Skeletal muscle cell (primary cell): ENCODE results near the gene EPHA2.

Experiments
- DNase-seq: peaks from one replicate; pipeline ENCODE4 v3.0.0-alpha.2; 2010; ENCODE audit warnings: low read depth
- H3K4me3 ChIP-seq: 2 replicates; pipeline ENCODE4 v1.5.1; 2011; ENCODE audit warnings: low read depth, mild to moderate bottlenecking, control low read depth, low read length, moderate library complexity

The EPHA2 gene

GRCh38 chr1:16126160-16126559 lies 29.7 kb downstream of the EPHA2 start:
- H3K4me3 ChIP-seq = no peak overlapping the region
- DNase-seq = no peak

- H3K4me3 ChIP-seq = no peak overlapping the region
- DNase-seq = no peak
These were observed 30.4 kb downstream of the EPHA2 start for GRCh38 chr1:16125483-16125882.

DNA sequence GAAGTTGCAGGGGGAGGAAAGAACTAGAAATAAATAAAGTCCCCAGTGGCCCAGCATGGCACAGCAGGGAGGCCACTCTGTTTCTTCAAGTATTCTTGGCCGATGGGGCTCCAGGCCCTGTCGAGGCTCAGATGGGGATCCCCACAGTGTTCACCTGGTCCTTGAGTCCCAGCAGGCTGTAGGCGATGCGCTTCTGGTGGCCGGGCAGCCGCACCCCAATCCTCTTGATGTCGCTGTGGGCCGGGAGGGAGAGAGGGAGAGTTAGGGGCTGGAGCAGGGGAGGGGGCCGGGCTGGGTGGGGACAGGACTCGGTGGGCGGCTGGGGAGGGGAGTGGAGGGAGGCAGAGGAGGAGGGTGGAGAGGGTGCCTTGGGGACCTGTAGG lies 30.8 kb downstream of the EPHA2 start:
- DNase-seq = no peak

GRCh38 chr1:16124377-16125087 lies 31.3 kb downstream of the EPHA2 start:
- H3K4me3 ChIP-seq = no peak overlapping the region
- no peak for DNase-seq

More for the DNA sequence above, 30.8 kb downstream of the EPHA2 start:
- H3K4me3 ChIP-seq = no peak overlapping the region

- DNase-seq = peak; percentile 97
- no peak overlapping the region for H3K4me3 ChIP-seq
These were observed 33.0 kb downstream of the EPHA2 start for GRCh38 chr1:16122916-16123315.

DNA sequence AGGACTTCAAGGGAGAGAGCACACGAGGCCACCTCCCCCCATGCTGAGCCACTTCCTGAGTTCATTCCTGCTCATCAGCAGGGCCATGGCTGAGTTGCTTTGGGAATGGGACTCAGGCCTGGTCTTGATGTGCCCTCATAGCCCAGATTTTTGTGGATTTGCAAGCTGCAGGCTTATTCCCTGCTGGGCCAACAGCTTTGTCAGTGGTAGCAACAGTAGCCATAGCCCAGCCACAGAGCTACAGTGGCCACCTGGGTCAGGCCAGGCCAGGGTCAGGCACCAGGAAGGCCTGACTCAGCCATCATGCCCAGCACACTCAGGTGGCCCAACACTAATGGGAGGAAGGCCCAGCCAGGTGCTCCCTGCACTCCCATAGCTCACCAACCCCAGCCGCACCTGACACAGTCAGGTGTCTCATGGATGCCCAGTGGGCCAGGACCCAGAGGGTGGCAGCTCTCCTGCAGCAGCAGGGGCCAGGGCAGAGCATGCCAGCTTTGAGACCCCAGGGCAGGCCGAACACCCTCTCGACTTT lies 33.5 kb downstream of the EPHA2 start:
- no peak for DNase-seq
- no peak overlapping the region for H3K4me3 ChIP-seq

GRCh38 chr1:16120940-16121410 lies 34.9 kb downstream of the EPHA2 start:
- H3K4me3 ChIP-seq = no peak overlapping the region
- DNase-seq = no peak

GRCh38 chr1:16120407-16120806 lies 35.5 kb downstream of the EPHA2 start:
- no peak for DNase-seq
- H3K4me3 ChIP-seq = no peak overlapping the region

GRCh38 chr1:16119926-16120325 lies 35.9 kb downstream of the EPHA2 start:
- no peak overlapping the region for H3K4me3 ChIP-seq
- no peak for DNase-seq

- H3K4me3 ChIP-seq = no peak overlapping the region
- DNase-seq = no peak
These were observed 36.4 kb downstream of the EPHA2 start for GRCh38 chr1:16119504-16119903.

DNA sequence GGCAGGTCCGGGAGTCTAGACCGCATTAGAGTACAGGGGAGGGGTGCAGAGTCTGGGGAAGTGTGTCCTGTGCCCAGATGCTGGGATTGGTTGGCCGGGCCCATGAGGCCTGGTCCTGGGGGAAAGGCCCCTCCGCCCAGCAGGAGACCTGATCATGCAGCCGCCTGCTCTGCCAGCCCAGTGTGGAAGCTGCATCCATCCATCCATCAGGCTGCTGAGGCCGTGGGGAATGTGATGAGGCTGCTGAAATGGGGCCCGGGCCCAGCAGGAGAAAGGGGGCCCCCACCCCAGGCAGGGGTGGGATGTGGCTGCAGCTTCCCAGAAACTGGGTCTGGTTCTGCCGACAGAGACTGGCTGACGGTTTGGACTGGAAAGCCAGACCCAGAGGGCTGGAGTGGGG lies 37.2 kb downstream of the EPHA2 start:
- no peak overlapping the region for H3K4me3 ChIP-seq
- DNase-seq = no peak

DNA sequence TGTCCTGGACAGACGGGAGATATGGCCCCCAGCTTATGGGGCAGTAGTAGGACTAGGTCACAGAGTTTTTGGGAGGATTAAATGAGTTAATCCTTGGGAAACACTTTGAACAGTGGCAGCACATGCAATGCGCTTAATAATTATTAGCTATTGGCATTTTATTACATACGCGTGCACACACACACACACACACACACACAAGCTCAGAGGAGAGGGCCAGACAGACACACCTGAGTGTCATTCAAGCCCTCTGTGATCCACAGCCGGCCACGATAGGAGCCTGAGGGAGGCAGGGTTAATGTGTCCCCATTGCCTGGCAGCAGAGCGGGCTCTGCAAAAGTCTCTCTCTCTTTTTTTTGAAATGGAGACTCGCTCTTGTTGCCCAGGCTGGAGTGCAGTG lies 37.9 kb downstream of the EPHA2 start:
- H3K4me3 ChIP-seq = no peak overlapping the region
- no peak for DNase-seq

GRCh38 chr1:16117369-16117768 lies 38.5 kb downstream of the EPHA2 start:
- DNase-seq = no peak
- H3K4me3 ChIP-seq = no peak overlapping the region

DNA sequence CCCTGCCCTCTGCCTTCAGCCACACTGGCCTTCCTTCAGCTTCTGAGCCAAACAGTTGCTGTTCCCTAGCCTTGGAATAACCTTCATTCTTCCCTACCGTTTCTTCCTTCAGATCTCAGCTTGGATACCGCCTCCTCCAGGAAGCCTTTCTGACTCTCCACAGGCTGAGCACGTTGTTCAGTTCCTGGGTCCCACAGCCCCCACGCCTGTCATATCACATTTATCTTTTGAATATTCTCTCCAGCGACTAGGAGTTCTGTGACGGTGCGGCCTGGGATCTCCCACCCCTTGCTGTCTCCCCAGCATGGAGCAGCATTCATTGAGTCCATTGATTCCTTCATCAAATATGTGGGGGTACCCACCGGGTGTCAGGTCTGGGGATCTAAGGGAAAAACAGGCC lies 39.2 kb downstream of the EPHA2 start:
- DNase-seq = no peak
- no peak overlapping the region for H3K4me3 ChIP-seq

DNA sequence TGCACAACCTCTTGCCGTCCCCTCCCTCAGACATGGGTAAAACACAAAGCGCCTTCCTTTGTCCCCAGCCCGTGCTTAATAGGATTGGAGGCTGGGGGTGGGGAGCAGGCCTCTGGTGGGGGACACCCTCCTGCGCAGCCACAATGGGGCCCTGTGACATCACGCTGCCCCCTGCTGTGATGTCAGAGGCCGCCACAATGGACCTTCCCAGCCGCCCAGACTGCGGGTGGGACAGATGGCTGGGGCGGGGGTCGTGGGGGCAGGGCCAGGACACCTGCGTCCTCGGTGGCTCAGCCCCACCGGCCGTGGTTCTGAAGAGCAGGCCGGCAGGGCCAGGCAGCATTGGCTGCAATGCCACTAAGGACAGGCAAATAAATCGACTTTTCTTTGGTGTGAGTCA lies 39.9 kb downstream of the EPHA2 start:
- H3K4me3 ChIP-seq = no peak overlapping the region
- DNase-seq = no peak

- no peak for DNase-seq
- H3K4me3 ChIP-seq = no peak overlapping the region
These were observed 40.3 kb downstream of the EPHA2 start for GRCh38 chr1:16115468-16115983.

DNA sequence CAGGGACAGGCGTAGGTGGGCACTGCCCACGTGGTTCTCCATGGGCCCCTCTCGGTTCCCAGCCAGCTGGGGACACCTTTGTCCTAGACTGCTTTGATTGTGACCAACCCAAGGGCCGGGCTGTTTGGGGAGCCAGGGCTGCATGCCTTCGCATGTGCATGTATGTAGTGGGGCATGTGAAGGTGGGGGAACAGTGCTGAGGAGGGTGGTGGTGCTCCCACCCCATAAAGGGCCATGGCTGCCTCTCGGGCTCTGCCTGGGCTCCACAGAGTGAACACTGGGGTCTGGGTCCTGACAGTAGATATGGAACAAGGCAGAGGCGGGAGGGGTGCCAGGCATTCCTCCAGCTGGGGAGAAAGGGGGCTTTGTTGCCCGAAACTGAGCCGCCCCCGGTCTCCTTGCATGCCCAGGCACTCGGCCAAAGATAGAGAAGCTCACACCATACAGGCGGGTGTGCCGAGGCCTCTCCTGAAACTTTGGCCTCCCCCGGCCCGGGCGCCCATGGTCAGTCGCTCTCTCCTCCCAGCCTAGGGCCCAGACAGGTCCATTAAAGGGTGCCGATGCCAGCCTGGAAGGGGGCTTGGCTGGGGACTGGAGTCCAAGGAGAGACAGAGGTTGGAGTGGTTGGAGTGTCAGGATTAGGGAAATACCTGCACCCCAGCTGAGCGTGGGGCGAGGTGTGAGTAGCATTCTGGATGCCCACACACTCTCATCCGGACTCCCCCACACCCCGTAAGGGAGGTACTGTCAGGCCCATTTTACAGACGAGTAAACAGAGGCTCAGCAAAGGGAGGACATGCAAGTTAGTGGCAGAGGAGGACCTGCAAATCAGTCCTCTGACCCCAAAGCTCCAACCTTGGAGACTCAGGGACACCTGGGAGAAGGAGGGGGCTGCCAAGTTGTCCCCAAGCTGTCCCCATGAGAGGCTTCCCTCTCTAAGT lies 41.1 kb downstream of the EPHA2 start:
- no peak overlapping the region for H3K4me3 ChIP-seq
- DNase-seq = no peak

GRCh38 chr1:16112596-16113555 lies 43.0 kb downstream of the EPHA2 start:
- no peak for DNase-seq
- no peak overlapping the region for H3K4me3 ChIP-seq
